ENCODE data around the gene PPP2R3A.

Gene PPP2R3A

GRCh38 chr3:136177876-136178275 lies 212.3 kb downstream of the PPP2R3A start:
- no peak for TF ChIP-seq CTCF (IDR thresholded peaks at IDR 0.05; ENCODE audit: borderline replicate concordance, insufficient read depth, low read depth, low read length)

GRCh38 chr3:136181741-136182140 lies 216.2 kb downstream of the PPP2R3A start:
- H3K4me3 ChIP-seq (ENCODE audit: low read depth, low read length), result no peak overlapping the region
- TF ChIP-seq CTCF (IDR thresholded peaks at IDR 0.05; ENCODE audit: borderline replicate concordance, insufficient read depth, low read depth, low read length), result no peak

More at GRCh38 chr3:136177876-136178275, 212.3 kb downstream of the PPP2R3A start:
- no peak overlapping the region for H3K4me3 ChIP-seq (ENCODE audit: low read depth, low read length)

GRCh38 chr3:136184703-136185102 lies 219.2 kb downstream of the PPP2R3A start:
- H3K4me3 ChIP-seq (ENCODE audit: low read depth, low read length), result no peak overlapping the region
- no peak for TF ChIP-seq CTCF (IDR thresholded peaks at IDR 0.05; ENCODE audit: borderline replicate concordance, insufficient read depth, low read depth, low read length)

GRCh38 chr3:136186344-136186743 lies 220.8 kb downstream of the PPP2R3A start:
- TF ChIP-seq CTCF (IDR thresholded peaks at IDR 0.05; ENCODE audit: borderline replicate concordance, insufficient read depth, low read depth, low read length), result no peak
- no peak overlapping the region for H3K4me3 ChIP-seq (ENCODE audit: low read depth, low read length)

- no peak for TF ChIP-seq CTCF (IDR thresholded peaks at IDR 0.05; ENCODE audit: borderline replicate concordance, insufficient read depth, low read depth, low read length)
- H3K4me3 ChIP-seq (ENCODE audit: low read depth, low read length), result no peak overlapping the region
These were observed 221.3 kb downstream of the PPP2R3A start for GRCh38 chr3:136186846-136187245.

- H3K4me3 ChIP-seq (ENCODE audit: low read depth, low read length), result no peak overlapping the region
- no peak for TF ChIP-seq CTCF (IDR thresholded peaks at IDR 0.05; ENCODE audit: borderline replicate concordance, insufficient read depth, low read depth, low read length)
These were observed 222.3 kb downstream of the PPP2R3A start for GRCh38 chr3:136187868-136188267.

GRCh38 chr3:136189043-136189442 lies 223.5 kb downstream of the PPP2R3A start:
- no peak overlapping the region for H3K4me3 ChIP-seq (ENCODE audit: low read depth, low read length)

More at GRCh38 chr3:136189043-136189442, 223.5 kb downstream of the PPP2R3A start:
- no peak for TF ChIP-seq CTCF (IDR thresholded peaks at IDR 0.05; ENCODE audit: borderline replicate concordance, insufficient read depth, low read depth, low read length)
